ENCODE results near the gene ZNF232. TPM values are rescaled to one million over a fixed set of nuclear protein-coding genes. Genes with fewer than 3 reads are reported as not detected.
"Not testable (repeated sequence)": the region's sequence is repeated elsewhere in the genome, so short reads cannot be mapped to it uniquely, and the experiment has no call there.

Gene ZNF232
- polyA plus RNA-seq, 1 experiment = 4.8 TPM

GRCh38 chr17:5092218-5093010 is 19.3 kb downstream of the ZNF232 start:
- TF ChIP-seq CTCF (IDR thresholded peaks at IDR 0.05; ENCODE audit: low read depth, low read length) = no peak
- DNase-seq (ENCODE audit: low read depth, low spot score) = no peak
- Histone ChIP-seq H3K27me3 (ENCODE audit: control insufficient read depth, insufficient read depth, low read length) (peaks cover 10% of the 10 kb centered on the region), H3K27ac (ENCODE audit: low read depth, low read length) (no peak overlapping the region), H3K9me3 (ENCODE audit: control insufficient read depth, insufficient read depth, low read length) (peaks cover 73% of the 10 kb centered on the region), H3K4me3 (ENCODE audit: low read depth, low read length) (no peak overlapping the region)
- ChIA-PET CTCF (no interaction called here), POLR2A (no interaction called here)

- peaks cover 53% of the 10 kb centered on the region for H3K9me3 ChIP-seq (ENCODE audit: control insufficient read depth, insufficient read depth, low read length)
- no peak overlapping the region for H3K4me3 ChIP-seq (ENCODE audit: low read depth, low read length)
- no peaks in the 10 kb centered on the region for H3K27me3 ChIP-seq (ENCODE audit: control insufficient read depth, insufficient read depth, low read length)
- CTCF ChIA-PET = interaction anchor here (0.5 to 1.3 kb wide), 2 partner anchors 18 to 20 kb away, joined by 5 to 6 read pairs; no protein-coding TSS in a partner anchor
- no peak overlapping the region for H3K27ac ChIP-seq (ENCODE audit: low read depth, low read length)
- no peak for DNase-seq (ENCODE audit: low read depth, low spot score)
- POLR2A ChIA-PET = no interaction called here
- TF ChIP-seq CTCF (IDR thresholded peaks at IDR 0.05; ENCODE audit: low read depth, low read length) = no peak
These were observed 31.1 kb downstream of the ZNF232 start for GRCh38 chr17:5080591-5080990.

- Histone ChIP-seq H3K9me3 (ENCODE audit: control insufficient read depth, insufficient read depth, low read length) (peaks cover 37% of the 10 kb centered on the region), H3K27me3 (ENCODE audit: control insufficient read depth, insufficient read depth, low read length) (no peaks in the 10 kb centered on the region), H3K27ac (ENCODE audit: low read depth, low read length) (peak within 1 kb of the TSS; percentile 47), H3K4me3 (ENCODE audit: low read depth, low read length) (peak within 1 kb of the TSS; percentile 72)
- peak; percentile 24 for DNase-seq (ENCODE audit: low read depth, low spot score)
- 0 out of 2 replicates have a peak, but pooled peaks have one; percentile 4 for TF ChIP-seq CTCF (IDR thresholded peaks at IDR 0.05; ENCODE audit: low read depth, low read length)
- ChIA-PET POLR2A (interaction anchor here (0.6 kb wide), 1 partner anchor 186 kb away, joined by 7 read pairs; no protein-coding TSS in a partner anchor), CTCF (no interaction called here)
These were observed 33.3 kb downstream of the ZNF232 start, which contains the start of gene ZFP3 for GRCh38 chr17:5078106-5079028. Gene ZFP3, plus strand, starts transcription at chr17:5078467. Its CDS starts 13,038 bp downstream, at chr17:5091505.

- Histone ChIP-seq H3K27ac (ENCODE audit: low read depth, low read length) (peak overlapping the region; percentile 47), H3K27me3 (ENCODE audit: control insufficient read depth, insufficient read depth, low read length) (no peaks in the 10 kb centered on the region), H3K9me3 (ENCODE audit: control insufficient read depth, insufficient read depth, low read length) (peaks cover 31% of the 10 kb centered on the region), H3K4me3 (ENCODE audit: low read depth, low read length) (peak overlapping the region; percentile 72)
- TF ChIP-seq CTCF (IDR thresholded peaks at IDR 0.05; ENCODE audit: low read depth, low read length) = no peak
- ChIA-PET POLR2A (no interaction called here), CTCF (no interaction called here)
- no peak for DNase-seq (ENCODE audit: low read depth, low spot score)
These were observed 33.9 kb downstream of the ZNF232 start for GRCh38 chr17:5077781-5078105.

- H3K27ac ChIP-seq (ENCODE audit: low read depth, low read length); CTCF ChIA-PET; H3K27me3 ChIP-seq (ENCODE audit: control insufficient read depth, insufficient read depth, low read length); DNase-seq (ENCODE audit: low read depth, low spot score); H3K4me3 ChIP-seq (ENCODE audit: low read depth, low read length); POLR2A ChIA-PET: not testable (repeated sequence)
- H3K9me3 ChIP-seq (ENCODE audit: control insufficient read depth, insufficient read depth, low read length) = peaks cover 26% of the 10 kb centered on the region
These were observed 34.4 kb downstream of the ZNF232 start for GRCh38 chr17:5077275-5077674.

- CTCF ChIA-PET; POLR2A ChIA-PET; DNase-seq (ENCODE audit: low read depth, low spot score): not testable (repeated sequence)
These were observed 36.2 kb downstream of the ZNF232 start for GRCh38 chr17:5075472-5075871.

More at GRCh38 chr17:5075472-5075871, 36.2 kb downstream of the ZNF232 start:
- H3K9me3 ChIP-seq (ENCODE audit: control insufficient read depth, insufficient read depth, low read length) = peaks cover 20% of the 10 kb centered on the region
- not testable (repeated sequence) for H3K4me3 ChIP-seq (ENCODE audit: low read depth, low read length); H3K27me3 ChIP-seq (ENCODE audit: control insufficient read depth, insufficient read depth, low read length); H3K27ac ChIP-seq (ENCODE audit: low read depth, low read length)
